ENCODE data around the gene DEPP1. TPM values are rescaled to one million over a fixed set of nuclear protein-coding genes. Genes with fewer than 3 reads are reported as not detected.

DEPP1 gene, protein sequence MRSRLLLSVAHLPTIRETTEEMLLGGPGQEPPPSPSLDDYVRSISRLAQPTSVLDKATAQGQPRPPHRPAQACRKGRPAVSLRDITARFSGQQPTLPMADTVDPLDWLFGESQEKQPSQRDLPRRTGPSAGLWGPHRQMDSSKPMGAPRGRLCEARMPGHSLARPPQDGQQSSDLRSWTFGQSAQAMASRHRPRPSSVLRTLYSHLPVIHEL
- total RNA-seq (2022; extraction: Qiagen RNA extraction; ENCODE audit: low read depth), result 1.3 to 1.8 TPM (median 1.4 TPM) in 5 replicates

DNA sequence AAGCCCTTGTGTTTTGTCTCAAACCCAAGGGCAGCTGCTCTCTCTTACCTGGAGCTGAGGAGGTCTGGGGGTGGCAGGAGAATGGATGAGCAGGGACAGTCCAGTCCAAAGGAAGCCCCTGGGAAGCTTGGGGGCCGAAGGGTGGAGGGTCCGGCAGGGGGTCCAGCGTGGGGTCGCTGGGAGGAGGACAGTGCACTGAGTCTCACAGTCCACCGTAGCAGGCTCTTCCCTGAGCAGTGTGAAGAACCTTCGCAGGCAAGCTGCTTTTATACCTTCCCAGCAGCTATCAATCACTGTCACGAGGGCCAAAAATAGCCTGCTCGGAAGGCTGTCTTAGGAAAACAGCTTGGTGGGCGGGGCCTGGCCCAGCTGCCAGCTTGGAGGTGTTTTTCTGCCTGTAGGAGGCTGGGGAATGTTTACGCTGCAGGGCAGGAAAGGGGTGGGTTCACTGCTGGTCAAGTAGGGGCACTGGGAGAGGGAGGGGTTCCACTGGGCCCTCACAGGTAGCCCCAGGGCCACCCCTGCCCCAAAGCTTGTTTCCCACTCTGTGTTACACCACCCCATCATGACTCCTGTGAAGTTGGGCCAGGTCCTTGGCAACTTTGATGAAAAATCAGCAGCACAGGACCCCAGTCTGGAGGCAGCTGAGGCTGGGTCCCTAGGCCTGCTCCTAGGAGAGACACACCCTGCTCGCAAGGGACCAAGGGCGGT, at the start of gene DEPP1:
TSS of gene DEPP1 (minus strand) at position 240 of the 711 bp plus-strand sequence. CDS start 779 bp downstream, outside the sequence.

DNA sequence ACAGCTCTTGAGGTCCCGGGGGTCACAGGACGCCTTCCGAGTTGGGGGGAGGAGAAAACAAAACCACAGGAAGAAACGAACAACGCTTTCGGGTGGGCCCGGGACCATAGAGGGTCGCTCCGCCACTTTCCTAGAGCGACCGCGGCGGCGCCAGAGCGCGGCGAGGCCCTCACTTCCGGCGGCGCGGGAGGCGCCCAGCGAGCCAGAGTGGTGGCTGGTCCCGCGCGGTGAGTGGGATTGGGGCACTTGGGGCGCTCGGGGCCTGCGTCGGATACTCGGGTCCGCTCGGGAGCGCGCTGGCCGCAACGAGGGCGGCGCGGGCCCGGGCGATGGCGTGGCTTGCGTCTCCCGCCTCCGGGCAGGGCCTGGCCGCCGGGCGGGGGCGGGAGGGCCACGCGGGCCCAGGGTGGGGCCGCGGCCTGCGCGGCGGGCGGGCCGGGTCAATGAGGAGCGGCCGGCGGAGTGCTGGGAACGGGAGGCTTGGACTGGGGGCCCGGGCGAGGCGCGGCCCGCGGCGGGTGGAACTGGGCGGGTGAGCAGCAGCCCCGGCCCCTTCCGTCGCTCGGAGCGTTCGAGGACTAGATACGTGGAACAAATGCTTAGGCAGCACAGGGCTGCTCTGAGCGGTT, 22.3 kb upstream of the DEPP1 start, which contains the start of gene ZNF22:
TSS of gene ZNF22 (plus strand) at position 172 of the 629 bp plus-strand sequence. CDS start 2,446 bp downstream, outside the sequence.

DNA sequence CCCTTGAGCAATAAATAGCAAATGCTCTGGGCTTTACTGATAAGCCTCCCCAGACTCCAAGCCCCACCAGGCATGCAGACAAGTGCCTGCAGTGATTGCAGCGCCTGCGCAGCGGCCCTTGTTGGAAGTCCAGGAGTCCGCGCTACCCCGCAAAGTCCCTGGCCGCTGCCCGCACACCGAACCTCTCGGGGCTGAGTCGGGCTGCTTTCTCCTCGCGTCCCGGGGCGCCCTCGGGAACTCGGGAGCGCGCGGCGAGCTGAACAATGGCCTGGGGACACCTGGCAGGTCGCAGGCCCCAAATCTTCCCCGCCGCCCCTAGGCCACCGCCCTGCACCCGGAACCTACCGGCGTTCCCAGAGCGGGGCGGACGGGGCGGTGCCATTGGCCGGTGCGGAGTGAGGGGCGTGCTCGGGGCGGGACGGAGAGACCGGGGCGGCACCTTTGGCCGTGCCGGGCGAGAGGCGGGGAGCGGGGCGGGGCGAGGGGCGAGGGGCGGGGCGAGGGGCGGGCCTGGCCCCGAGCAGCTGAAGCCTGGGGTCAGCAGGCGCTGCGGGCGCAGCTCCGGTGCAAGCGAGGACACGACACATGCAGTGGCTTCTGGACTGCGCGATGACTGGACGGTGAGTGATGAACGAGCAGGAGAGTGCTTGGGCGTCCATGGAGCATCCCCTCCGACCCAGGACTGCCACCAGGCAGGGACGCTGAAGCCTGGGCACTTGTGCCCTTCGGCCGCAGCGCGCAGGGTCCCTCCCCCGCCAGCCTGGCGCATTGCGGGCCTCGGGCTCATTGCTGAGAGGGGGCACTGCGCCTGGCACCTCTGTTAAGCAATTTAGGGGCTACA, 19.1 kb downstream of the DEPP1 start, which contains the start of gene RASSF4:
TSS of gene RASSF4 (plus strand) at position 556 of the 841 bp plus-strand sequence. CDS start 10,401 bp downstream, outside the sequence.

Other genes starting within 250 kb of the DEPP1 start
- gene TMEM72, start 67.5 kb downstream of the DEPP1 start, total RNA-seq (2022; extraction: Qiagen RNA extraction; ENCODE audit: low read depth), result not detected in 5 replicates
- 1.1 to 1.7 TPM (median 1.3 TPM) in 5 replicates for gene RASSF4, start 19.0 kb downstream of the DEPP1 start, total RNA-seq (2022; extraction: Qiagen RNA extraction; ENCODE audit: low read depth)
- 5.4 to 6.4 TPM (median 5.9 TPM) in 5 replicates for gene ZNF22, start 22.1 kb upstream of the DEPP1 start, total RNA-seq (2022; extraction: Qiagen RNA extraction; ENCODE audit: low read depth)

Measured in A549 treated with CpdA at 1 μM for 4 hours (cell line).